SK-N-SH (cell line): Measurements from ENCODE around the gene NDUFB11. TPM values are rescaled to one million over a fixed set of nuclear protein-coding genes. Genes with fewer than 3 reads are reported as not detected.

ENCODE experiments used
- CTCF ChIA-PET: fragments of 300-600, 350-600 bp; formaldehyde crosslinking; extraction: SDS; loops from one replicate; lab custom pipeline; 2021; lab: Yijun Ruan, JAX
- POLR2A ChIA-PET: fragments of 350-600 bp; sonication (Branson Sonifier 250); formaldehyde crosslinking; extraction: SDS; loops from one replicate; lab custom pipeline; 2020; ENCODE audit warnings: antibody characterized with exemption, inconsistent platforms; lab: Yijun Ruan, JAX
- DNase-seq: peaks from one replicate; pipeline ENCODE4 v3.0.0; 2012
- H2AFZ ChIP-seq: fragments of 200-600 bp; sonication (generic); 2 replicates; pipeline ENCODE4 v1.8.1; 2016; ENCODE audit warnings: antibody characterized with exemption, mild to moderate bottlenecking, low read depth
- H3F3A ChIP-seq: fragments of 200-600 bp; sonication (generic); replicated peaks from 2 replicates; pipeline ENCODE3; 2016; ENCODE audit warnings: antibody characterized with exemption, mild to moderate bottlenecking; ENCODE audit not compliant: insufficient read depth
- H3K27ac ChIP-seq, 2 experiments: fragments of 200-500 bp in 1 of 2; fragments of 200-600 bp in 1 of 2; sonication (Bioruptor generic) in 1 of 2; sonication (generic), shearing (Covaris generic) in 1 of 2; 2 replicates each; pipeline versions ENCODE4 v1.5.1 to v1.6.1; 2014 to 2016; ENCODE audit warnings: low read depth in 2 of 2, inconsistent platforms in 1 of 2, low read length in 1 of 2, mild to moderate bottlenecking in 1 of 2, mixed read lengths in 1 of 2
- H3K27me3 ChIP-seq: fragments of 200-600 bp; sonication (generic), shearing (Covaris generic); 2 replicates; pipeline ENCODE4 v1.6.1; 2016; ENCODE audit warnings: mixed run types; ENCODE audit not compliant: insufficient read depth
- H3K36me3 ChIP-seq, 2 experiments: fragments of 200-500 bp in 1 of 2; fragments of 200-600 bp in 1 of 2; sonication (Bioruptor generic) in 1 of 2; sonication (generic) in 1 of 2; replicated peaks in 1 of 2; 2 replicates each; pipeline versions ENCODE3 to v1.5.1; 2014 to 2016; ENCODE audit warnings: low read length in 1 of 2, mild to moderate bottlenecking in 1 of 2; ENCODE audit not compliant: insufficient read depth in 2 of 2, control insufficient read depth in 1 of 2
- H3K4me1 ChIP-seq, 2 experiments: fragments of 200-500 bp in 1 of 2; fragments of 200-600 bp in 1 of 2; sonication (Bioruptor generic) in 1 of 2; sonication (generic), shearing (Covaris generic) in 1 of 2; 2 replicates each; pipeline versions ENCODE4 v1.5.1 to v1.6.1; 2014 to 2016; ENCODE audit warnings: low read depth in 1 of 2, low read length in 1 of 2, mixed run types in 1 of 2; ENCODE audit not compliant: insufficient read depth in 2 of 2, control insufficient read depth in 1 of 2
- H3K4me2 ChIP-seq: fragments of 200-600 bp; sonication (generic), shearing (Covaris generic); 2 replicates; pipeline ENCODE4 v1.6.1; 2017; ENCODE audit warnings: mixed run types
- H3K4me3 ChIP-seq, 2 experiments: fragments of 200-500 bp in 1 of 2; fragments of 200-600 bp in 1 of 2; sonication (Bioruptor generic) in 1 of 2; sonication (generic), shearing (Covaris generic) in 1 of 2; 2 replicates each; pipeline versions ENCODE4 v1.5.1 to v1.8.1; 2014 to 2016; ENCODE audit warnings: low read depth in 2 of 2, inconsistent platforms in 1 of 2, low read length in 1 of 2, mild to moderate bottlenecking in 1 of 2, mixed read lengths in 1 of 2, moderate library complexity in 1 of 2
- H3K79me2 ChIP-seq: fragments of 200-600 bp; sonication (generic); 2 replicates; pipeline ENCODE4 v1.8.1; 2017; ENCODE audit warnings: mild to moderate bottlenecking; ENCODE audit not compliant: insufficient read depth
- H3K9ac ChIP-seq: fragments of 200-600 bp; sonication (generic); 2 replicates; pipeline ENCODE4 v1.6.1; 2017; ENCODE audit warnings: mixed run types
- H3K9me2 ChIP-seq: fragments of 200-600 bp; sonication (generic); 2 replicates; pipeline ENCODE4 v1.6.1; 2017; ENCODE audit warnings: mixed run types
- H3K9me3 ChIP-seq: fragments of 200-600 bp; sonication (generic); 2 replicates; pipeline ENCODE4 v1.6.1; 2017; ENCODE audit warnings: mixed run types, mild to moderate bottlenecking, moderate library complexity
- H4K20me1 ChIP-seq: fragments of 200-600 bp; sonication (generic); 2 replicates; pipeline ENCODE4 v1.6.1; 2017; ENCODE audit warnings: mild to moderate bottlenecking, mixed run types; ENCODE audit not compliant: insufficient read depth
- CHD2 ChIP-seq: fragments of 150-350 bp; IDR thresholded peaks from 2 replicates; pipeline ENCODE4 v1.6.1; 2018; ENCODE audit warnings: low read length; ENCODE audit not compliant: partially characterized antibody
- CTCF ChIP-seq: fragments of 200-600 bp; sonication (generic); IDR thresholded peaks from 2 replicates; pipeline ENCODE4 v1.6.1; 2017; ENCODE audit warnings: antibody characterized with exemption, mild to moderate bottlenecking, moderate library complexity
- EP300 ChIP-seq, 2 experiments: IDR thresholded peaks; 2 replicates each; pipeline versions ENCODE4 v1.4.0 to v1.6.1; 2012; ENCODE audit warnings: borderline replicate concordance in 1 of 2, low read depth in 1 of 2, low read length in 1 of 2
- FOXJ3 ChIP-seq: sonication (generic); formaldehyde crosslinking; IDR thresholded peaks from 2 replicates; pipeline ENCODE4 v1.5.1; 2020; ENCODE audit warnings: mild to moderate bottlenecking, missing genetic modification reagents
- GABPA ChIP-seq: IDR thresholded peaks from 2 replicates; pipeline ENCODE4 v1.4.0; 2012; ENCODE audit warnings: low read depth, mild to moderate bottlenecking
- JUND ChIP-seq: IDR thresholded peaks from 2 replicates; pipeline ENCODE4 v1.4.0; 2012
- POLR2AphosphoS5 ChIP-seq: IDR thresholded peaks from 2 replicates; pipeline ENCODE4 v1.6.1; 2012; ENCODE audit warnings: low read depth, low read length
- RCOR1 ChIP-seq: fragments of 150-350 bp; IDR thresholded peaks from 2 replicates; pipeline ENCODE4 v1.6.1; 2017; ENCODE audit warnings: antibody characterized with exemption, low read length
- REST ChIP-seq: IDR thresholded peaks from 2 replicates; pipeline ENCODE4 v1.6.1; 2012; ENCODE audit warnings: mild to moderate bottlenecking, low read depth, low read length, moderate library complexity
- RFX5 ChIP-seq: IDR thresholded peaks from 2 replicates; pipeline ENCODE4 v1.6.1; 2012; ENCODE audit warnings: mild to moderate bottlenecking, improper control_type of control experiment, low read length
- SIN3A ChIP-seq: IDR thresholded peaks from 2 replicates; pipeline ENCODE4 v1.6.1; 2012; ENCODE audit warnings: low read depth, mild to moderate bottlenecking, low read length, moderate library complexity, borderline replicate concordance
- SMC3 ChIP-seq: IDR thresholded peaks from 2 replicates; pipeline ENCODE4 v1.6.1; 2012; ENCODE audit warnings: low read depth, low read length, improper control_type of control experiment
- TAF1 ChIP-seq: IDR thresholded peaks from 2 replicates; pipeline ENCODE4 v1.6.1; 2012; ENCODE audit warnings: low read depth, mild to moderate bottlenecking, low read length, moderate library complexity, borderline replicate concordance
- USF2 ChIP-seq: fragments of 150-350 bp; IDR thresholded peaks from 2 replicates; pipeline ENCODE4 v1.6.1; 2017; ENCODE audit warnings: antibody characterized with exemption, low read length, low read depth, borderline replicate concordance
- ZBTB33 ChIP-seq: IDR thresholded peaks from 2 replicates; pipeline ENCODE4 v1.4.0; 2012; ENCODE audit warnings: low read depth, borderline replicate concordance
- WGBS: methylation state at CpG from one replicate; pipeline ENCODE4 v1.1.6; 2017; ENCODE audit warnings: low lambda C conversion rate; 5-methylcytosine and 5-hydroxymethylcytosine counted together
- polyA plus RNA-seq, 3 experiments: library from polyadenylated mRNA; depleted of rRNA; stranded (reverse); fragments of >200 nt; gene quantifications; 2 replicates each; pipeline ENCODE4 v1.2.3, GENCODE V29; 2012

NDUFB11 gene
- polyA plus RNA-seq, 1 of the 3 experiments (the other 2 are of a cell fraction): 107 TPM

- TF ChIP-seq REST: no peak
- no peak for TF ChIP-seq SMC3
- no peak for TF ChIP-seq RFX5
- no peak for TF ChIP-seq POLR2AphosphoS5
- no peak for TF ChIP-seq ZBTB33
- TF ChIP-seq CTCF: no peak
- TF ChIP-seq SIN3A: no peak
Observed at GRCh38 chrX:47178337-47178736, 33.8 kb upstream of the NDUFB11 start (continued).

GRCh38 chrX:47177079-47177478, 32.6 kb upstream of the NDUFB11 start:
- TF ChIP-seq EP300 (IDR thresholded peaks at IDR 0.05; ENCODE audit: borderline replicate concordance in 1 of 2, low read depth in 1 of 2, low read length in 1 of 2) (no peak), FOXJ3 (CRISPR knock-in tag) (no peak), JUND (no peak), RCOR1 (no peak), GABPA (no peak), RFX5 (no peak), TAF1 (no peak), USF2 (no peak), CHD2 (no peak)
- TF ChIP-seq, all 33 proteins: peak for 0
- no peaks in the 10 kb centered on the region for H4K20me1 ChIP-seq
- no peak overlapping the region for H2AFZ ChIP-seq
- CTCF ChIA-PET: interaction anchor here (0.5 to 1.0 kb wide), 3 partner anchors 13 to 600 kb away, joined by 3 to 4 read pairs (median 3); no protein-coding TSS in a partner anchor
- H3K4me1 ChIP-seq: no peaks in the 10 kb centered on the region
- H3K9me2 ChIP-seq: no peaks in the 10 kb centered on the region
- peaks cover 42% of the 10 kb centered on the region; the same call in 1 of the 2 replicates for H3K27me3 ChIP-seq
- no peaks in the 10 kb centered on the region for H3K79me2 ChIP-seq
- H3K9me3 ChIP-seq: no peaks in the 10 kb centered on the region
- H3K36me3 ChIP-seq: peaks cover 0 to 14% of the 10 kb centered on the region in 2 experiments
- DNase-seq: no peak
- no peak overlapping the region for H3K9ac ChIP-seq
- no peak overlapping the region for H3K4me3 ChIP-seq
- H3F3A ChIP-seq: no peaks in the 10 kb centered on the region
- WGBS: 28% methylated on average over 2 of the region's 2 CpGs
- no peak overlapping the region for H3K4me2 ChIP-seq
- POLR2A ChIA-PET: no interaction called here
- no peak overlapping the region for H3K27ac ChIP-seq
